LNCaP clone FGC (cell line): ENCODE data around the gene FRMD6.

Experiments used
- DNase-seq: peaks from one replicate; pipeline ENCODE4 v3.0.0-alpha.2; 2011; ENCODE audit warnings: low read depth
- H3K4me3 ChIP-seq: 2 replicates; pipeline ENCODE4 v1.5.1; 2011; ENCODE audit warnings: mild to moderate bottlenecking, low read depth, low read length, control low read depth
- TF ChIP-seq, protein P1 (sequence below): IDR thresholded peaks from 2 replicates; pipeline ENCODE4 v1.5.1; 2012; ENCODE audit warnings: mild to moderate bottlenecking; ENCODE audit not compliant: control insufficient read depth, insufficient read depth; ENCODE audit errors: extremely low read depth

The FRMD6 gene

DNA sequence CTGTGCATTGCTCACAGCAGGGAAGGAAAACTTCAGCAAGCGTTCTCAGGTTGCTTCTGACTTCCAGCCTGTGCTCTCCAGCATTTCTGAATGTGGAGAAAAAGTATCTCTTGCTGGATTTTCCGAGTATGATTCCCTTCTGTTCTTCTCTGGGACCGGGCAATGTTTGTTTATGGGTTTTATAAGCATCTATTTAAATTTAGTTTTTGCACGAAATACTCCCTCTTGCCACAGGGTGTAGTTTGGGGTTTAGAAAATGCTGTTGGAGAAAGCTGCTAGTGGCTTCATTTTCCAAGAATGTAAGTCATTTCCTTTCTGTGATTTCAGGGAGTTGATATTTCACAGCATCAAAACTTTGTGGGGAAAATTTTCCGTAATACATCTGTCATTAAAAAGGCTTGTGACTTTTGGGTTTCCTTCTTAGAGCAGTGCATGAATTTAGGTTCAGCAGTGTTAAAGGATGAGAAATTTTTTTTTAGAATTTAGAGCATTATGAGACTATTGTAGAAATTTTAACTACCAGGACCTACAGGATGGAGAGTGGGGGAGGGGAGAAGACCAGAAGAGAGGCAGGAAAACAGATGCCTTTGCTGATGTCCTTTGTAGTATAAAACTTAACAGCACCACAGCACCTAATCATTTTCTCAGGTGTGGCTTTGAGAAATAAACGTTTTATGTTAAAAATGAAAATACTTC, 1.5 kb downstream of the FRMD6 start:
- TF ChIP-seq, protein P1, sequence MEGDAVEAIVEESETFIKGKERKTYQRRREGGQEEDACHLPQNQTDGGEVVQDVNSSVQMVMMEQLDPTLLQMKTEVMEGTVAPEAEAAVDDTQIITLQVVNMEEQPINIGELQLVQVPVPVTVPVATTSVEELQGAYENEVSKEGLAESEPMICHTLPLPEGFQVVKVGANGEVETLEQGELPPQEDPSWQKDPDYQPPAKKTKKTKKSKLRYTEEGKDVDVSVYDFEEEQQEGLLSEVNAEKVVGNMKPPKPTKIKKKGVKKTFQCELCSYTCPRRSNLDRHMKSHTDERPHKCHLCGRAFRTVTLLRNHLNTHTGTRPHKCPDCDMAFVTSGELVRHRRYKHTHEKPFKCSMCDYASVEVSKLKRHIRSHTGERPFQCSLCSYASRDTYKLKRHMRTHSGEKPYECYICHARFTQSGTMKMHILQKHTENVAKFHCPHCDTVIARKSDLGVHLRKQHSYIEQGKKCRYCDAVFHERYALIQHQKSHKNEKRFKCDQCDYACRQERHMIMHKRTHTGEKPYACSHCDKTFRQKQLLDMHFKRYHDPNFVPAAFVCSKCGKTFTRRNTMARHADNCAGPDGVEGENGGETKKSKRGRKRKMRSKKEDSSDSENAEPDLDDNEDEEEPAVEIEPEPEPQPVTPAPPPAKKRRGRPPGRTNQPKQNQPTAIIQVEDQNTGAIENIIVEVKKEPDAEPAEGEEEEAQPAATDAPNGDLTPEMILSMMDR, result peak; percentile 32
- DNase-seq, result peak; percentile 10
- H3K4me3 ChIP-seq, result peak overlapping the region; percentile 88

DNA sequence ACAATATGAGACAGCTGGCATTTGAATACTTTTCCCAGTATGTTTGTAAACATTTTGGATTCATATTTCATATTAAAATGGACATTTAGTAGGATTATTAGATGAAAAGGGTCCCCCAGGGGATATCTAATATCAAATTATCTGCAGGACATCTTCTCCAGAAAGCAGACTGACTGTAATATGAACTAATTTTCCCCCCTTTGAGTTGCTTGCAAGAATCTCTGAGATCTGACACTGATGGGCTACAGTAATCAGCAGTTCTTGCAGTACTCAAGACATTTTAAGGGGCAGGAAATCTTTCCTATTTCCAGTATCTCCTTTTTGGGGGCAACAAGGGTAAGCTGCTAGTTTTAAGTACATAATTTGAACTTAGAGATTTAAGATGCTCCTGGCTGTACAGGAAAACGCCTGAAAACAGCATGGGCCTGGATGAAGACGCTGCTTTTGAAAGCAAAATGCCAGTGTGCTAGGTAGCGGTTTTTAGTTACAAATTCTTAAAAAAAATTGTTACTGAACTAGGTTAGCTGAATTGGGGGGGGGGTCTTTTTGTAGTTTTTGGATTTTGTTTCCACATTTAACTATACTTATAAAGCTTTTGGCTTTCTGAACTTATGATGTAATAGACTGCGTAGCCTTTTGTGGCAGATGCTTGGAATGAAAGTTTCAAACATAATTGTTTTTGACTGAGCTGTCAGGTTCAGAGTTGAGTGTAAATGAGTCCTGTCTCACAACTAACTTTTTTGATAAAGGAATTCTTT, 2.2 kb downstream of the FRMD6 start:
- TF ChIP-seq, protein P1, result no peak
- H3K4me3 ChIP-seq, result no peak overlapping the region
- DNase-seq, result no peak

DNA sequence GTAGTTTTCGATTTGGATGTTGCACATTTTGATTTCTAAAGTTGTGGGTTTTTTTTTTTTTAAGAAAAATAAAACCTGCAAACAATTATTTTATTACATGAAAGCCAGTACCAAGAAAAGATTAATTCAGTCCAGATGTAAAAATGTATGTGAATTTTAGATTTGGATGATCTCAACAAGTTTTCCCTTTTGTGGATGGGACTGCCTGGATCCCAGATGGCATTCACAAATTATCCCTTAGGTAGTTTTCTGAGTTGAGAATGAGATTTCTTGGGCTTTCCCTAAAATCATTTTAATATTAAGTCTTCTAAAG, 2.8 kb downstream of the FRMD6 start:
- TF ChIP-seq, protein P1, result no peak
- H3K4me3 ChIP-seq, result no peak overlapping the region
- no peak for DNase-seq

DNA sequence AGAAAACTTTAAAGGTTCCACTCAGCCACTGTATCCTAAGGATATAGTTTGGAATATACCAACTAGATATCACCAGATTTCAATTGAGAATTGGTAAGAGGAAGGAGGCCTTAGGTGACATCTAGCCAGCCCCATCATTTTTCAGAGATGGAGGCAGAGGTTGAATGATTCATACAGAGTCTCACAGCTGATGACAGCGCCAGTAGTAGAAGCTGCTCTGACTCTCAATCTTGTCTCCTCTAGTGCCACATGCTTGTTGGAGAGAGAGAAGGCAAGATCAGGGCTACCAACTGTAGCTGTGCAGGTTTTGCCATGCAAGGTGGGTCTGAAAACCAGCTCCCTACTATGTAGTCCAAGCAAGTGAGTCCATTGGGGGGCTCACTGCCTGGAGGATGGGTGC, 6.1 kb downstream of the FRMD6 start:
- H3K4me3 ChIP-seq, result no peak overlapping the region
- TF ChIP-seq, protein P1, result no peak
- DNase-seq, result no peak

DNA sequence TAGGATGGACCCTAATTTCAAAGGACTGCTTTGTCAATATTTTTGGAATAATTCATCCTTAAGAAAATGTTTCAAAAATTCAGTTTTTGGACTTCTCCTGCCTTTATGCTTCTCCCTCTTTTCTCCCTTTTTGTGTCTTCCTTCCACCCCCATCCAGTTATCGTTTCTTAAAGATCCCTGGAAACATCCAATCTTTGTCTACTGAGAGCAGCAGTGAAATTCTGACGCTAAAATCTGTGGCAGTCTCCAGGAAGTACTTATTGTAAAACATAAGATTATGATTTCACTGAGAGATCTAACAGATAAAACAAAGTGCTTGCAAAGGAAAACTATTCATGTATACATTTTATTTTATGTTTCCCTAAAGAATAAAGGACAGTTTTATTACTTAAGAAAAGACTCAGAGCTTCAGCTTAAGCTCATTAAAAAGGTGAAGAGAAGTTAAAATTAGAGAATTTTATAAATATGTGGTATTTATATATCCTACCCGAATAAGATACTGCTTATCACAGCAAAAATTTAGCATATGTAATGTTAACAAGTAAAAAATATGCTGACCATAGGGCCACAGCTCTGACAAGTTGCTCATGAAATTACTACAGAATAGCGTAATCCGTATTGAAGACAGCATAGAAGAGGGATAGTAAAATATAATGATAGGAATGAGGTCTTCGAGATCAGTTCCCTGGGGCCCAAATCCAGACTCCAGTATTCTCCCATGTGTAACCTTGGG, 6.9 kb downstream of the FRMD6 start:
- TF ChIP-seq, protein P1, result no peak
- DNase-seq, result no peak
- no peak overlapping the region for H3K4me3 ChIP-seq

DNA sequence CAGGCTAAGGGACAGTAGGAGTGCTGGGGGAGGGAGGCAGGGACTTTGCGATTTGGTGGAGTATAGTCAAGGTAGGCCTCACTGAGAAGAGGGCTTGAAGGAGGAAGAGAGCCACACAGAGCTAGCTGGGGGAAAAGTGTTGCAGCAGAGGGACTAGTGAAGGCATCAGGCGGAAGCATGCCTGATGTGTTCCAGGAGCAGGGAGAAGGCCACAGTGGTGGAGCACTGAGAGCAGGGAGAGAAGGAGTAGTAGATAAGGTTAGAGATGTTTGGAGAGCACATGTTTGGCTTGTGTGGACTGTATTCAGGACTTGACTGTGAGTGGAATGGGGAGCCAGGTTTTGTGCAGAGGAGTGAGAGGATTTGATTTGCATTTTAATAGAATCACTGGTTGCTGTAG, 9.0 kb downstream of the FRMD6 start:
- no peak for DNase-seq
- TF ChIP-seq, protein P1, result no peak
- H3K4me3 ChIP-seq, result no peak overlapping the region
